Ovary (tissue), 9 donors: Measurements from ENCODE around the gene AFP. TPM values are rescaled to one million over a fixed set of nuclear protein-coding genes. Genes with fewer than 3 reads are reported as not detected.

Source experiments
- DNase-seq, 5 donors: peaks; one replicate each; pipeline ENCODE4 v3.0.0-alpha.2; 2019 to 2020
- H3K27ac ChIP-seq, 2 donors: fragments of 200-600 bp; one replicate each; pipeline versions ENCODE4 v1.5.1 to v1.8.0; 2019 to 2022
- H3K27me3 ChIP-seq: fragments of 200-600 bp; one replicate; pipeline ENCODE4 v1.8.0; 2022
- H3K36me3 ChIP-seq: fragments of 200-600 bp; sonication (generic); one replicate; pipeline ENCODE4 v1.5.1; 2019
- H3K4me1 ChIP-seq: one replicate; pipeline ENCODE4 v1.8.1; 2013; ENCODE audit warnings: mild to moderate bottlenecking, moderate library complexity; ENCODE audit not compliant: insufficient read depth
- H3K4me3 ChIP-seq: fragments of 200-600 bp; sonication (generic); one replicate; pipeline ENCODE4 v1.5.1; 2017
- H3K9me3 ChIP-seq, 2 donors: fragments of 200-600 bp in 1 of 2; sonication (generic) in 1 of 2; one replicate each; pipeline versions ENCODE4 v1.5.1 to v1.8.1; 2013 to 2019; ENCODE audit warnings: mild to moderate bottlenecking in 1 of 2, moderate library complexity in 1 of 2
- EP300 ChIP-seq: sonication (generic); formaldehyde crosslinking; IDR thresholded peaks from one replicate; pipeline ENCODE4 v1.6.1; 2017; ENCODE audit warnings: antibody characterized with exemption
- POLR2A ChIP-seq: fragments of 450-650 bp; IDR thresholded peaks from one replicate; pipeline ENCODE4 v1.6.1; 2017; ENCODE audit warnings: antibody characterized with exemption, mild to moderate bottlenecking, moderate library complexity
- WGBS, 3 donors: extraction: QIAGEN DNeasy Blood & Tissue Kit in 1 of 3; methylation state at CpG; one replicate each; pipeline versions ENCODE4 v1.1.5 to v1.1.7; 2013 to 2017; 5-methylcytosine and 5-hydroxymethylcytosine counted together
- intact Hi-C, 4 donors: fragments of 100-400 bp; cut with DNase I; formaldehyde crosslinking; loops; one replicate each; pipeline versions ENCODE4 v1.11.0 to v1.15.1; 2022 to 2023
- polyA plus RNA-seq, 2 donors: library from polyadenylated mRNA; stranded (reverse); fragments of 200-250 nt in 1 of 2; fragments of 350-450 nt in 1 of 2; fragmentation: Illumina TruSeq in 1 of 2; extraction: RNeasy Lipid Tissue Mini Kit (QIAGEN cat#74804) in 1 of 2; gene quantifications; one replicate each; pipeline ENCODE4 v1.2.3, GENCODE V29; 2013 to 2014
- total RNA-seq, 7 donors: library from RNA; depleted of rRNA in 2 of 7; stranded (reverse); fragments of >200 nt in 2 of 7; fragmentation: NEBNext Ultra II Directional in 3 of 7; extraction: Animal tissue kit (Norgen Biotek cat#: 25700) in 3 of 7; gene quantifications; one replicate each; pipeline versions ENCODE4 v1.1.0 to v1.2.4, GENCODE V29; 2016 to 2023
- TF ChIP-seq, protein P1 (sequence below), 3 donors: fragments of 450-650 bp in 2 of 3; fragments of 200-600 bp in 1 of 3; IDR thresholded peaks; one replicate each; pipeline versions ENCODE4 v1.5.1 to v1.8.0; 2016 to 2022; ENCODE audit warnings: antibody characterized with exemption in 3 of 3, mild to moderate bottlenecking in 1 of 3
- donor health status: DM: no; HTN: no; CAD: no; lungs with moderate emphysema.
- donor health status: DM: no; HTN: no; CAD: no.
- donor health status: Bipolar disorder and iron deficiency.
- donor health status: DM: yes; HTN: yes; CAD: no.
- donor health status: DM: no; HTN: no; CAD: no.
- donor health status: DM: yes; HTN: yes; CAD: no.

The AFP gene
- total and polyA plus RNA-seq, 9 donors, result 0.17 to 2.8 (median 0.47) TPM; not detected in 5

DNA sequence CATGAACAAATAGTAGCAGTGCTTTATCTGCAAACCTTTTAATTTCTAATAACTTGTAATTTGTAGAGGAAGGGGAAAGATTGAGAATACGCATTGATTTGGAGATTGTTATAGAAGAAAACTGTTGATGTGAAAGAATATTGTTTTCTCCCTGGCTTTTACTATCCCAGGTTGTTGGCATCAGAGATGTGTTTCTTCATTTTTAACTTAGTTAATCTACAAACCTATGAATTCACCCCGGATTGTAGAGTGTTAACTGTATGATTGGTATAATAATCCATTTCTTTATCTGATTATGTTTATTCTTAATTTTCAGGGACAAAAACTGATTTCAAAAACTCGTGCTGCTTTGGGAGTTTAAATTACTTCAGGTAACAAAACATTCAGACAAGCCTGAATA is 18.9 kb downstream of the AFP start:
- Histone ChIP-seq H3K27ac (no peak overlapping the region), H3K4me1 (peaks cover 8% of the 10 kb centered on the region), H3K27me3 (no peaks in the 10 kb centered on the region), H3K9me3 (no peaks in the 10 kb centered on the region), H3K36me3 (no peaks in the 10 kb centered on the region), H3K4me3 (no peak overlapping the region)
- WGBS, 3 donors, result 83 to 90% (median 87%) methylated on average over 3 of the region's 3 CpGs
- intact Hi-C loops, result no loop called here
- DNase-seq, result no peak
- TF ChIP-seq POLR2A (no peak), EP300 (no peak)
- TF ChIP-seq, protein P1, sequence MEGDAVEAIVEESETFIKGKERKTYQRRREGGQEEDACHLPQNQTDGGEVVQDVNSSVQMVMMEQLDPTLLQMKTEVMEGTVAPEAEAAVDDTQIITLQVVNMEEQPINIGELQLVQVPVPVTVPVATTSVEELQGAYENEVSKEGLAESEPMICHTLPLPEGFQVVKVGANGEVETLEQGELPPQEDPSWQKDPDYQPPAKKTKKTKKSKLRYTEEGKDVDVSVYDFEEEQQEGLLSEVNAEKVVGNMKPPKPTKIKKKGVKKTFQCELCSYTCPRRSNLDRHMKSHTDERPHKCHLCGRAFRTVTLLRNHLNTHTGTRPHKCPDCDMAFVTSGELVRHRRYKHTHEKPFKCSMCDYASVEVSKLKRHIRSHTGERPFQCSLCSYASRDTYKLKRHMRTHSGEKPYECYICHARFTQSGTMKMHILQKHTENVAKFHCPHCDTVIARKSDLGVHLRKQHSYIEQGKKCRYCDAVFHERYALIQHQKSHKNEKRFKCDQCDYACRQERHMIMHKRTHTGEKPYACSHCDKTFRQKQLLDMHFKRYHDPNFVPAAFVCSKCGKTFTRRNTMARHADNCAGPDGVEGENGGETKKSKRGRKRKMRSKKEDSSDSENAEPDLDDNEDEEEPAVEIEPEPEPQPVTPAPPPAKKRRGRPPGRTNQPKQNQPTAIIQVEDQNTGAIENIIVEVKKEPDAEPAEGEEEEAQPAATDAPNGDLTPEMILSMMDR (IDR thresholded peaks at IDR 0.05), result no peak

DNA sequence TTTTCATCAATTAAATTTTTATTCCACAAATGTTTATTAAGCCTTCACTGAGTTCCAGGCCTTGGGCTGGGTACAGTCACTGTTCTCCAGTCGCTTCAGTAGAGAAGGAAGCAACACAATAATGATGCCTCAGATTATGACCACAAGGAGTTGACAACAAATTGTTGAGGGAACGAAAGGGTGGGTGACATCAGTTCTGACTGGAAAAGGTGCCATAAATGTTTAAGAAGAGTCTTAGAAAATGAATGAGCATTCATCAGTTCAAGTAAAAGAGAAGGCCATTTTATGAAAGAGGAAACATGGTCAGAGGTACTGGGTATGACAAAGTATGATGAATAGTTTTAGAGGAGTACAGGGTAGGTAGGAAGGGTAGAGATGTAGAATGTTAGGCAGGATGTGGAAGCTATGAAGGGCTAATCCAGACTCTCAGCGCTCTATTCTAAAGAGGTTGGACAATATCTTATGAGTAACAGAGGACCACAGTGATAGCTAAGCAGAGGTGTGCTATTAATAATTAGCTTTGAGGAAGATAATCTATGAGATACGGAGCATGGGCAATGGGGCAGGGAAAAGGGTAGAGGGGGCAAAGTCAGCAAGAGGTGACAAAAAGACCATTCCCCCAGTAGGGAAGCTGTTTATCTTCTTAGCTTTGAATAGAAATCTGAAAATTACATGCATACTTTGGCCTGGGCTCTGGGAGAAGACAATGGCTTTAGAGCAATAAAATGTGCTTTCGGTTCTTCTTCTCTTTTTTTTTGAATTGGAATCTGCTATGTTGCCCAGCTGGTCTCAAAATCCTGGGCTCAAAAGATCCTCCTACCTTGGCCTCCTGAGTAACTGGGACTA is 20.4 kb downstream of the AFP start:
- peaks cover 3% of the 10 kb centered on the region for H3K4me1 ChIP-seq
- 71 to 78% (median 77%) methylated on average over 5 of the region's 5 CpGs for WGBS, 3 donors
- no peaks in the 10 kb centered on the region for H3K36me3 ChIP-seq
- H3K27ac ChIP-seq, result no peak overlapping the region
- no peak for DNase-seq
- no peak overlapping the region for H3K4me3 ChIP-seq
- TF ChIP-seq EP300 (no peak), POLR2A (no peak)
- TF ChIP-seq, protein P1 (IDR thresholded peaks at IDR 0.05), result no peak
- no peaks in the 10 kb centered on the region for H3K27me3 ChIP-seq
- H3K9me3 ChIP-seq, result no peaks in the 10 kb centered on the region
- intact Hi-C loops, result no loop called here

DNA sequence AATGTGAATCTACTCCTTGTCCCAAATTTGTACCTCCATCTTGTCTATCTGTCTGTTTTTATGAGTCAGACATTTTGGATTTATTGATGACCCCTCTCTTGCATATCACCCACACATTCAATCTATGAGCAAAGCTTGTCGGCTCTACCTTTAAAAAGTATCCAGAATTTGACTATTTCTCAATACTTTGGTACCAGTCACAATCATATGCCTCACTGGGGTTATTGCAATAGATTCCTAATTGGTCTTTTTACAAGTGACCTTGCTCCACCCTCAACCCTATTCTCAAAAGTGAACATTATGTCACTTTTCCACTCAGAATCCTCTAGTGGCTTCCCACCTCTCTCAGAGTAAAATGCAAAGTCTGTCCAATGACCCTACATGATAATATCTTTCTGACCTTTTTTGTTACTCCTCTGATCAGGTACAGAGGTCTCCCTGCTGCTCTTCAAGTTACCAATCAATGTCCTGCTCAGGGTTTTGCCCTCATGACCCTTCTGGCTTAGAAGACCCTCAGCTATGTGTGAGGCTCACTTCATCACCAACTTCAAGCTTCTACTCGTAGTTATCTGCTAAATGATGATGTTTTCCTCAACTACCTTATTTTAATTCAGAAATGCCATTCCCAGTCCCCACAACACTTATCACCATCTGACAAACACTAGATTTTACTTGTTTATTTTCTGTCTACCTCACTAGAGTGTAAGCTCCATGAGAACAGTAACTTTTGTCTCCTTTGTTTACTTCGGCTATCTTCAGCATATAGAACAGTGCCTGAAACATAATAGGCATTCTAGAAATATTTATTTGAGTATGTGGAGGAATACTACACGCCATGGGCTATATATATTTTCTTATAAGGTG is 22.4 kb downstream of the AFP start:
- no peak overlapping the region for H3K4me3 ChIP-seq
- H3K27me3 ChIP-seq, result no peaks in the 10 kb centered on the region
- intact Hi-C loops, result no loop called here
- no peaks in the 10 kb centered on the region for H3K36me3 ChIP-seq
- TF ChIP-seq, protein P1 (IDR thresholded peaks at IDR 0.05), result no peak
- no peak for TF ChIP-seq POLR2A
- no peak for TF ChIP-seq EP300
- no peak overlapping the region for H3K27ac ChIP-seq
- peaks cover 5% of the 10 kb centered on the region for H3K4me1 ChIP-seq
- no peaks in the 10 kb centered on the region for H3K9me3 ChIP-seq
- DNase-seq, result no peak
- WGBS, 3 donors, result 93 to 94% (median 94%) methylated on average over 4 of the region's 4 CpGs

DNA sequence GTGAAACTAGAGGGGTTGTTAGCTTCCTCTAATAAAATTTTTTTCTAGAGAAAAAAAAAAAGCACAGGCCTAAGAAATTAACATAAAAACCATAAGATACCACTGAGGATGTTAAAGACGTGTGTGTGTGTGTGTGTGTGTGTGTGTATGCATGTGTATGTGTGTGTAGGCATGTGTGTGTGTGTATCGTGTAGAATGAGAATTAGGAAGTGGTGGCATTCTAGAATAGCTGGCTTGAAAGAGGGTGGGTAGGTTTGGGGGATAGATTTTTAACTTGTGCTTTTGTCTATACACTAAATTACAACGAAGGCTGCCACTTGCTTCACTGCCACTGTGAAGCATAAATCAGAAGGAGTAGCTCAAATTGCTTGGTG is 23.0 kb downstream of the AFP start:
- Histone ChIP-seq H3K9me3 (no peaks in the 10 kb centered on the region), H3K27me3 (no peaks in the 10 kb centered on the region), H3K4me3 (no peak overlapping the region), H3K4me1 (peaks cover 5% of the 10 kb centered on the region), H3K36me3 (no peaks in the 10 kb centered on the region), H3K27ac (no peak overlapping the region)
- WGBS, 3 donors, result 73 to 80% (median 78%) methylated on average over 3 of the region's 3 CpGs
- DNase-seq, result no peak
- intact Hi-C loops, result no loop called here
- no peak for TF ChIP-seq POLR2A
- TF ChIP-seq, protein P1 (IDR thresholded peaks at IDR 0.05), result no peak
- no peak for TF ChIP-seq EP300
